Measurements from ENCODE around the gene APOL3.
"Not testable (repeated sequence)": the region's sequence is repeated elsewhere in the genome, so short reads cannot be mapped to it uniquely, and the experiment has no call there.

APOL3 gene

GRCh38 chr22:36160499-36160942, at the start of gene APOL3:
TSS of gene APOL3 (minus strand) at chr22:36160755. CDS start at chr22:36149055, 11,700 bp downstream.
- no peak for DNase-seq (ENCODE audit: low spot score)

GRCh38 chr22:36210224-36210623, 49.7 kb upstream of the APOL3 start:
- no peak for DNase-seq (ENCODE audit: low spot score)

- not testable (repeated sequence) for DNase-seq (ENCODE audit: low spot score)
These were observed 48.9 kb upstream of the APOL3 start for GRCh38 chr22:36209488-36209908.

- DNase-seq (ENCODE audit: low spot score), result no peak
These were observed 48.4 kb upstream of the APOL3 start for GRCh38 chr22:36208914-36209313.

- DNase-seq (ENCODE audit: low spot score), result no peak
These were observed 47.7 kb upstream of the APOL3 start for GRCh38 chr22:36208162-36208765.

- no peak for DNase-seq (ENCODE audit: low spot score)
These were observed 45.7 kb upstream of the APOL3 start for GRCh38 chr22:36206255-36206654.

- DNase-seq (ENCODE audit: low spot score), result not testable (repeated sequence)
These were observed 45.0 kb upstream of the APOL3 start for GRCh38 chr22:36205573-36205972.

GRCh38 chr22:36204632-36205015, 44.1 kb upstream of the APOL3 start:
- no peak for DNase-seq (ENCODE audit: low spot score)

- DNase-seq (ENCODE audit: low spot score), result no peak
These were observed 43.6 kb upstream of the APOL3 start for GRCh38 chr22:36204001-36204631.

- not testable (repeated sequence) for DNase-seq (ENCODE audit: low spot score)
These were observed 42.9 kb upstream of the APOL3 start for GRCh38 chr22:36203441-36203840.

GRCh38 chr22:36202906-36203305, 42.4 kb upstream of the APOL3 start:
- not testable (repeated sequence) for DNase-seq (ENCODE audit: low spot score)

GRCh38 chr22:36201630-36202319, 41.2 kb upstream of the APOL3 start, which contains the start of gene APOL4:
TSS of gene APOL4 (minus strand) at chr22:36201809. CDS start at chr22:36201734, 75 bp downstream.
- no peak for DNase-seq (ENCODE audit: low spot score)

- DNase-seq (ENCODE audit: low spot score), result not testable (repeated sequence)
These were observed 40.5 kb upstream of the APOL3 start for GRCh38 chr22:36201025-36201424.

GRCh38 chr22:36199001-36199551, 38.5 kb upstream of the APOL3 start:
- no peak for DNase-seq (ENCODE audit: low spot score)

GRCh38 chr22:36198536-36198935, 38.0 kb upstream of the APOL3 start:
- no peak for DNase-seq (ENCODE audit: low spot score)

- DNase-seq (ENCODE audit: low spot score), result no peak
These were observed 37.1 kb upstream of the APOL3 start for GRCh38 chr22:36197514-36198146.

GRCh38 chr22:36197065-36197440, 36.5 kb upstream of the APOL3 start:
- DNase-seq (ENCODE audit: low spot score), result peak; percentile 38

- DNase-seq (ENCODE audit: low spot score), result no peak
These were observed 35.9 kb upstream of the APOL3 start for GRCh38 chr22:36196254-36197064.

GRCh38 chr22:36194971-36195370, 34.4 kb upstream of the APOL3 start:
- peak; percentile 69 for DNase-seq (ENCODE audit: low spot score)

GRCh38 chr22:36194385-36194784, 33.8 kb upstream of the APOL3 start:
- no peak for DNase-seq (ENCODE audit: low spot score)

GRCh38 chr22:36193577-36193976, 33.0 kb upstream of the APOL3 start:
- no peak for DNase-seq (ENCODE audit: low spot score)
